GM12892 (cell line): ENCODE results near the gene GIMAP5.

Experiments used
- POLR2AphosphoS5 ChIP-seq: IDR thresholded peaks from 2 replicates; pipeline ENCODE4 v1.6.1; 2011; ENCODE audit warnings: low read depth, low read length, control low read depth
- TAF1 ChIP-seq: IDR thresholded peaks from 2 replicates; pipeline ENCODE4 v1.6.1; 2011; ENCODE audit warnings: low read depth, mild to moderate bottlenecking, control low read depth, low read length, borderline replicate concordance

DNA sequence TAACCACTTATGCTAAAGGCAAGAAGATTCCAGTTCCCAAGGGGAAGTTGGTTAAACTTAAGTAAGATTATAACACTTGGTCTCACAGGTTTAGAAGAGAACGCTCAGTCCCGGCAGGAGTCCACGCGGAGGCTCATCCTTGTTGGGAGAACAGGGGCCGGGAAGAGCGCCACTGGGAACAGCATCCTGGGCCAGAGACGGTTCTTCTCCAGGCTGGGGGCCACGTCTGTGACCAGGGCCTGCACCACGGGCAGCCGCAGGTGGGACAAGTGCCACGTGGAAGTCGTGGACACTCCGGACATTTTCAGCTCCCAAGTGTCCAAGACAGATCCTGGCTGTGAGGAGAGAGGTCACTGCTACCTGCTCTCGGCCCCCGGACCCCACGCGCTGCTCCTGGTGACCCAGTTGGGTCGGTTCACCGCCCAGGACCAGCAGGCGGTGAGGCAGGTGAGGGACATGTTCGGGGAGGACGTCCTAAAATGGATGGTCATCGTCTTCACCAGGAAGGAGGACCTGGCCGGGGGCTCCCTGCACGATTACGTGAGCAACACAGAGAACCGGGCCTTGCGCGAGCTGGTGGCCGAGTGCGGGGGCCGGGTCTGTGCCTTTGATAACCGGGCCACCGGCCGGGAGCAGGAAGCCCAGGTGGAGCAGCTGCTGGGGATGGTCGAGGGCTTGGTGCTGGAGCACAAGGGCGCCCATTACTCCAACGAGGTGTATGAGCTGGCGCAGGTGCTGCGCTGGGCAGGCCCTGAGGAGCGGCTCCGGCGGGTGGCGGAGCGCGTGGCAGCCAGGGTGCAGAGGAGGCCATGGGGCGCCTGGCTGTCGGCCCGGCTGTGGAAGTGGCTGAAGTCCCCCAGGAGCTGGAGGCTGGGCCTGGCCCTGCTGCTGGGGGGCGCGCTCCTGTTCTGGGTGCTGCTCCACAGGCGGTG lies 17.0 kb upstream of the GIMAP5 start:
- TF ChIP-seq POLR2AphosphoS5 (no peak), TAF1 (no peak)
